ENCODE data around the gene TOX3.

Gene TOX3

DNA sequence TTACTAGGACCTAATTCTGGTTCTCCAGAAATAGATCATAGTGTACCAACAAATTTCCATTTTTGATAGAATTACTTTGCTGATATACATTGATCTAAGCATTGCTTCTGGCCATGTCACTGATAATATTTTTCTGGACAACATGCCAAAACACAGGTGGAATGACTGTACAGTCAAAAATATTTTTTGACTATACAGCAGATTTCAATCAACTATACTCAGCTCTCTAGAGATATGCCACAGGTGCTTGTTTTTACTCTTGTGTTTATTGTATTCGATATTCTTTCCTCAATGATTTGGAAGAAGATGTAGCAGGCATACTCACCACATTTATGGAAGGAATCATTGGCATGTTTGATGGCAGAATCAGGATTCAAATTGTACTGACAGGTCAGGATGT is 21.6 kb upstream of the TOX3 start:
- H3K9ac ChIP-seq (ENCODE audit: low read length), result no peak overlapping the region
- H3F3A ChIP-seq (ENCODE audit: insufficient read depth), result no peaks in the 10 kb centered on the region
- H3K4me2 ChIP-seq (ENCODE audit: low read depth, low read length, poor library complexity, severe bottlenecking), result no peak overlapping the region
- H3K27ac ChIP-seq (ENCODE audit: low read depth, low read length), result no peak overlapping the region
- no peak for TF ChIP-seq EZH2phosphoT487 (conservative IDR thresholded peaks at IDR 0.05; ENCODE audit: low read length)
- TF ChIP-seq, protein P1, sequence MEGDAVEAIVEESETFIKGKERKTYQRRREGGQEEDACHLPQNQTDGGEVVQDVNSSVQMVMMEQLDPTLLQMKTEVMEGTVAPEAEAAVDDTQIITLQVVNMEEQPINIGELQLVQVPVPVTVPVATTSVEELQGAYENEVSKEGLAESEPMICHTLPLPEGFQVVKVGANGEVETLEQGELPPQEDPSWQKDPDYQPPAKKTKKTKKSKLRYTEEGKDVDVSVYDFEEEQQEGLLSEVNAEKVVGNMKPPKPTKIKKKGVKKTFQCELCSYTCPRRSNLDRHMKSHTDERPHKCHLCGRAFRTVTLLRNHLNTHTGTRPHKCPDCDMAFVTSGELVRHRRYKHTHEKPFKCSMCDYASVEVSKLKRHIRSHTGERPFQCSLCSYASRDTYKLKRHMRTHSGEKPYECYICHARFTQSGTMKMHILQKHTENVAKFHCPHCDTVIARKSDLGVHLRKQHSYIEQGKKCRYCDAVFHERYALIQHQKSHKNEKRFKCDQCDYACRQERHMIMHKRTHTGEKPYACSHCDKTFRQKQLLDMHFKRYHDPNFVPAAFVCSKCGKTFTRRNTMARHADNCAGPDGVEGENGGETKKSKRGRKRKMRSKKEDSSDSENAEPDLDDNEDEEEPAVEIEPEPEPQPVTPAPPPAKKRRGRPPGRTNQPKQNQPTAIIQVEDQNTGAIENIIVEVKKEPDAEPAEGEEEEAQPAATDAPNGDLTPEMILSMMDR (IDR thresholded peaks at IDR 0.05; ENCODE audit: insufficient read depth, low read length, poor library complexity, severe bottlenecking), result no peak
- H3K36me3 ChIP-seq (ENCODE audit: low read length), result no peaks in the 10 kb centered on the region
- no peaks in the 10 kb centered on the region for H3K9me3 ChIP-seq (ENCODE audit: insufficient read depth, low read length)
- H2AFZ ChIP-seq (ENCODE audit: low read depth, low read length, severe bottlenecking), result no peak overlapping the region
- no peak overlapping the region for H3K4me3 ChIP-seq (ENCODE audit: insufficient read depth, low read length, poor library complexity, severe bottlenecking)
- H3K27me3 ChIP-seq (ENCODE audit: low read length), result no peaks in the 10 kb centered on the region; the same call in 1 of the 2 replicates
- H3K79me2 ChIP-seq (ENCODE audit: insufficient read depth, low read length), result no peaks in the 10 kb centered on the region
- no peaks in the 10 kb centered on the region for H4K20me1 ChIP-seq (ENCODE audit: low read depth, low read length)
- H3K9me2 ChIP-seq (replicated peaks; ENCODE audit: insufficient read depth, low read length), result no peaks in the 10 kb centered on the region

DNA sequence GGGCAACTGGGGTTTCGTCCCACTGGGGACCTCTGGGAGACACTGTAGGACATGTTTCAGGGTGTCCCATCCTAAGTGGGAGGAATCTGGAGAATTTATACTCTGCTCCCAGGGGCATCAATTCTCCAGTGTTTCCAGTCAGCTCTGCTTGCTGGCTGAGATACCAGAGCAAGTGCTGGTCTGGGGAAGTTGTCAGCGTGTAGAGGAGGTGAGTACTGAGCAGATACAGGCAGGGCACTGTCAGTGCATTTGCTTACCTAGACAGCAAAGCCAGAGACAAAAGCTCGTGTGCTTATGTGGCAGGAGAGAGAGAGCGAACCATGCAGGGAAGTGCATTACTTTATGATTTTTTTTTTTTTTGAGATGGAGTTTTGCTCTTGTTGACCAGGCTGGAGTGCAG is 20.2 kb upstream of the TOX3 start:
- H3F3A ChIP-seq (ENCODE audit: insufficient read depth), result no peaks in the 10 kb centered on the region
- no peaks in the 10 kb centered on the region for H3K9me3 ChIP-seq (ENCODE audit: insufficient read depth, low read length)
- no peaks in the 10 kb centered on the region for H3K36me3 ChIP-seq (ENCODE audit: low read length)
- no peak overlapping the region for H3K4me2 ChIP-seq (ENCODE audit: low read depth, low read length, poor library complexity, severe bottlenecking)
- H3K79me2 ChIP-seq (ENCODE audit: insufficient read depth, low read length), result no peaks in the 10 kb centered on the region
- no peak overlapping the region for H2AFZ ChIP-seq (ENCODE audit: low read depth, low read length, severe bottlenecking)
- no peak for TF ChIP-seq EZH2phosphoT487 (conservative IDR thresholded peaks at IDR 0.05; ENCODE audit: low read length)
- TF ChIP-seq, protein P1 (IDR thresholded peaks at IDR 0.05; ENCODE audit: insufficient read depth, low read length, poor library complexity, severe bottlenecking), result no peak
- H4K20me1 ChIP-seq (ENCODE audit: low read depth, low read length), result no peaks in the 10 kb centered on the region
- H3K27ac ChIP-seq (ENCODE audit: low read depth, low read length), result no peak overlapping the region
- no peak overlapping the region for H3K4me3 ChIP-seq (ENCODE audit: insufficient read depth, low read length, poor library complexity, severe bottlenecking)
- no peaks in the 10 kb centered on the region; the same call in 1 of the 2 replicates for H3K27me3 ChIP-seq (ENCODE audit: low read length)
- H3K9me2 ChIP-seq (replicated peaks; ENCODE audit: insufficient read depth, low read length), result no peaks in the 10 kb centered on the region
- no peak overlapping the region for H3K9ac ChIP-seq (ENCODE audit: low read length)

DNA sequence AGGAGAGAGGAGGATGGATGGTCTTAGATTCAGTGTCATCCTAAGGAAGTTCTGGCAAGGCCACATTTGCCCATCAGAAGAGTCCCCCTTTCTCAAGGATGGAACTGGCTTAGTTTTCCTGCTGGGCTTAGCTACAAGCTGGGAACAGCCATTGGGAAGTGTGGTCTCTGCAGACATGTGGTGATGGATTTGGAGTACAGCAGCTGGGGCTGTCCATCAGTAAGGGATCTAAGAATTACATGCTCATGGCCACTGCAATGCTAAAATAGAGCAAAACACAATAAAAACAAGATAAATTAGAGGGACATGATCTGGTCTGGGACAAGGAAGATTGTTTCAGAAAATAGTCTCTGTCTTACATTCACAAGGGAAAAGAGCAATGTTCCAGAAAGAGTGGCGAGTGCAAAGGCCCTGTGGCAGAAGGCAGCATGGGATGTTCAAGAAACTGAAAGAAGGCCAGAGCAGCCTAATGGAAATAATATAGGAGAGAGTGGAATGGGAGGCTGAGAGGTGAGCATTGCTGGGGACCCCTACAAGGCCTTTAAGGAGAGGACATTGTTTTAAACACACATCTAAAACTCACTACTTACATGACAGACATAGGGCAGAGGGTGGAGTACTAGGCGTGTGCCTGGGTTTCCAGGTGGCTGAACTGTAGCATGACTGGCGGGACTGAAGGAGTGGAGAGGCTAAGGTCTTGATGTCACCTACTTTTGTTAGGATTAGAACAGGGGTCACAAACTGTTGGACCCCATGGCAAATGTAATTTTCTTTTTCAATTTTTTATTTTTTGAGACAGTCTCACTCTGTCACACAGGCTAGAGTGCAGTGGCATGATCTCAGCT is 17.0 kb upstream of the TOX3 start:
- Histone ChIP-seq H3K27me3 (ENCODE audit: low read length) (no peaks in the 10 kb centered on the region; the same call in 1 of the 2 replicates), H3K4me2 (ENCODE audit: low read depth, low read length, poor library complexity, severe bottlenecking) (no peak overlapping the region), H3K36me3 (ENCODE audit: low read length) (no peaks in the 10 kb centered on the region), H3K4me3 (ENCODE audit: insufficient read depth, low read length, poor library complexity, severe bottlenecking) (no peak overlapping the region), H3K79me2 (ENCODE audit: insufficient read depth, low read length) (no peaks in the 10 kb centered on the region), H2AFZ (ENCODE audit: low read depth, low read length, severe bottlenecking) (no peak overlapping the region), H3F3A (ENCODE audit: insufficient read depth) (no peaks in the 10 kb centered on the region), H3K27ac (ENCODE audit: low read depth, low read length) (no peak overlapping the region), H3K9ac (ENCODE audit: low read length) (no peak overlapping the region), H4K20me1 (ENCODE audit: low read depth, low read length) (no peaks in the 10 kb centered on the region), H3K9me3 (ENCODE audit: insufficient read depth, low read length) (no peaks in the 10 kb centered on the region), H3K9me2 (replicated peaks; ENCODE audit: insufficient read depth, low read length) (no peaks in the 10 kb centered on the region)
- no peak for TF ChIP-seq EZH2phosphoT487 (conservative IDR thresholded peaks at IDR 0.05; ENCODE audit: low read length)
- TF ChIP-seq, protein P1 (IDR thresholded peaks at IDR 0.05; ENCODE audit: insufficient read depth, low read length, poor library complexity, severe bottlenecking), result no peak

Data from SU-DHL-6 (cell line).